ENCODE measurements around the gene SLC29A4.
"Not testable (repeated sequence)": the region's sequence is repeated elsewhere in the genome, so short reads cannot be mapped to it uniquely, and the experiment has no call there.

The SLC29A4 gene

GRCh38 chr7:5296611-5297226 lies 14.0 kb downstream of the SLC29A4 start:
- DNase-seq: peak; percentile 66

- no peak for DNase-seq
Observed at GRCh38 chr7:5300366-5300765, 17.6 kb downstream of the SLC29A4 start.

- no peak for DNase-seq
Observed at GRCh38 chr7:5302577-5302976, 19.8 kb downstream of the SLC29A4 start.

DNA sequence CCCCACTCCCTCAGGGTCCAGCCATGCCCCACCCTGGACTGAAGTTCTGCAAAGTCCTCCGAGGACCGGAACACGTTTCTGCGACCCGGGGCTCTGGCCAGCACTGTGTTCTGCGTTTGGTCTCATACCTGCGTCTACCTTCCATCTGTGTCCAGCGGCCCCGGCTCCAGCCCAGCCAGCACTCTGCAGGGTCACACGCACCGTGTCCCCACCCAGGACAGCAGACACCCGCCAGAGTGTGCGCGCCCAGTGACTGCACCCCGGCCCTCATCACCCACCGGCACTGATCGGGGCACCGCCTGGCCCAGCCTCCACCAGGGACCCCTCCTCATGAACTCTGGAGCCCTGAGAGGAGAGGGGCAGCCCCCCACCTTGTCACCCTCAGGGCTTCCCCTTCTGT lies 20.3 kb downstream of the SLC29A4 start:
- no peak for DNase-seq

- DNase-seq: no peak
Observed at GRCh38 chr7:5303591-5304505, 21.1 kb downstream of the SLC29A4 start.

DNA sequence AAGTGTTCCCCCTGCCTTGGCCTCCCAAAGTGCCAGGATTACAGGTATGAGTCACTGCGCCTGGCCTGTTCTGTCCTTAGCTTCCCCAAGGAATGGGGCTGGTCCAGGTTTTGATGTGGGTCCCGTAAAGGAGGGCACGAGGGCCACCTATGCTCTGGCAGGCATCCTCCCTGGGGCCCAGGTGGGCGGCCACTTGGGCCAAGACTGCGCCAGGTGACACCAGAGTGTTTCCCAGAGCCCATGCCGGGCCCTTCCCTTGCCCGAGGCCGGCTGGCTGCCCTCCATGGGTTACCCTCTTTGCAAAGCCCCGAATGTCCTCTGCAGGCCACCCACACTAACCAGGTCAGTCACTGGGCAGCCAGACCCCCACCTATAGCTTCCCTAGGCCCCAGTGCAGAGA lies 22.3 kb downstream of the SLC29A4 start:
- not testable (repeated sequence) for DNase-seq

GRCh38 chr7:5307221-5308142 lies 24.7 kb downstream of the SLC29A4 start:
- DNase-seq: not testable (repeated sequence)

DNA sequence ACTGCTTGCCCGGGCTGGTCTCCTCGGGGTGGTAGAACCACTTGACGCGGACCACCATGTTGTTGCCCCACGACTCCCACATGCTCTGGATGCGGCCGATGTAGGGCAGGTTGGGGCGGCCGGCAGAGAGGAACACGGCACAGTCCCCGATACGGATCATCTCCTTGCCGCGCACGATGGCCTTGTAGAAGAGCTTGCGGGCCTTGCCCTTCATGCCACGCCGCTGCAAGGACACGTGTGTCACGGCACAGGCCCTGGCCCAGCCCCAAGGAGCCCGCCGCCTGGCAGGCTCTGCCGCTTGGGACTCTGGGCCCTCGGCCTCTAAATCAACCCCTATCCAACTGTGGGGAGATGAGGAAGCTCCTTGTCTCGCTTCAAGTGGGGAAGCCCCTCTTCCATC lies 26.4 kb downstream of the SLC29A4 start:
- no peak for DNase-seq

GRCh38 chr7:5310822-5311405 lies 28.2 kb downstream of the SLC29A4 start:
- DNase-seq: no peak

DNA sequence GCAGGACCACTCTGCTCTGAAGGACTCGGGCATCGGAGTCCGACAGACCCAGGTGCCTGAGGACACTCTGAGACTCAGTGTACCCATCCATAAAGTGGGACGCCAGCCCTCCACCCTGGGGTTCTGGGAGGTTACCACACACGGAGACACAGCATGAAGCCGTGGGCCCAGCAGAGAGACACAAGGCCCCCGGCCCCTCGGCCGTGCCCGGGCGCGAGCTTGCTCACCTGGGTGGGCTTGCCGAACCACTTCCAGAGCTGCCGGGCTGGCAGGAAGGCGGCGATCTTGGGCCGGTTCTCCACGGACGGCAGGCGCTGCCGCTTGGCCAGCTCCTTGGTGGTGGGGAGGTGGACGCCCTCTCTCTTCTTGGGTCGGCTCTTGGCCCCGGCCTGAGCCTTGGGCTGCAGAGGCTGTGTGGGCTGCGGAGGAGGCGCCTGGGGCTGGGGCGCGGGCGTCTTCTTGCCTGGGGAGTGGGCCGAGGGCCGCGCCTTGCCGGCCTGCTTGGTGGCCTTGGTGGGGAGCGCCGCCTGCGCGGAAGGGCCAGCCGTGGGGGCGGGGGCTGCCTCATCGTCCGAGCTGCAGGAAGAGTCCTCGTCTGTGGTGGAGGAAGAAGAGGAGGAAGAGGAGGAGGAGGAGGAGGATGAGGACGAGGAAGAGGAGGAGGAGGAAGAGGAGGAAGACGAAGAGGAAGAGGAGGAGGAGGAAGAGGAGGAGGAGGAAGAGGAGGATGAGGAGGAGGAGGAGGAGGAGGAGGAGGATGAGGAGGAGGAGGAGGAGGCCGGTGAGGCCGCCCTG lies 29.7 kb downstream of the SLC29A4 start:
- not testable (repeated sequence) for DNase-seq

DNA sequence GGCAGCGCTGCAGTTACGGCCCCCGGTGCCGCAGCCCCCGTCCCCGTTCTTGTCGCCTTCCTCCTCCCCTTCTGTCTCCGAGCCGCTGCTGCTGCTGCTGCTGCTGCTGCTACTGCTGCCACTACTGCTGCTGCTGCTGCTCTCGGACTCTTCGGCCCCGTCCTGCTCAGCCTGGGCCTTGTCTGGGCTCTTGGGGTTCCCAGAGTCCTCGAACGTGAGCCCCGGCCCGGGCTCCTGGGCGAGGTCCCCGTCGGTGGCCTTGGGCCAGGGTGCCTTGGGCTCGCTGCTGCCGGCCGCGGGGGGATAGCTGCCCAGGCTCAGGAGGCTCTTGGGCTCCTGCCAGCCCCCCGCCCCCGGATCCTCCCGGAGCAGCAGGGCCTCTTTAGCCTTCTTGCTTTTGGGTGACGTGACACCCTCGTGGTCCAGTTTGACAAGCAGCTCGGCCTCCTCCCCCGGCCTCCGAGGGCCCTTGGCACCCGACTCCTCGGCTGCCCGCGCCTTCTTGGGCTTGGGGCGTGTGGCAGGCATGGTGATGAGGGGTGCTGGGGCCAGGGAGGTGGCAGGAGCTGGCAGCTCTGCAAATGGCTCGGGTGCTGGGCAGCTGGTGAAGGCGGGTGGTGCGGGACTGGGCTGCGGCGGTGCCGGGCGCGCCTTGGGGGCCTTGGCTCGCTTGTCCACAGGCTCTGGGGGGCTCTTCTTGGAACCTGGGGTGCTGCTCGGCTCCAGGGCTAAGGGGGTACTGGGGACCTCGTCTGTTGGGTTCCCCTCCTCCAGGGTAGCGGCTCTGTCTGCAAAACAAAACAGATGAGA lies 30.5 kb downstream of the SLC29A4 start:
- not testable (repeated sequence) for DNase-seq

DNA sequence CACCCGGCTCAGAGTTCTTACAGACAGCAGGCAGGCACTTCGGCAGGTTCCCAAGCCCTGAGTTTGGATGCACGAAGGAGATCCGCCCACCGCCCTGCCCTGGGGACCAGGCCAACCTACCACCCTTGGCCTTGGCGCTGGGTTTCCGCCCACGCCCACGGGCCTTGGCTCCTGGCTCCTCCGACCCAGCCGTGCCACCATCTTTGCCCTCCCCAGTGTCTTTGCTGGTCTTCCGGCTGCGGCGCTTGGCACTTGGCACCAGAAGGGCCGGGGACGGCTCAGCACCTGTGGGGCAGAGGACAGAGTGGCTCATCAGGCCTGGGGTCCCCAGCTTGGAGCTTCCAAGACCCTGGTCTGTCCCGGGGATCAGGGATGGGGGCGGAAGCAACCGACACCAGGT lies 32.1 kb downstream of the SLC29A4 start:
- DNase-seq: no peak

DNA sequence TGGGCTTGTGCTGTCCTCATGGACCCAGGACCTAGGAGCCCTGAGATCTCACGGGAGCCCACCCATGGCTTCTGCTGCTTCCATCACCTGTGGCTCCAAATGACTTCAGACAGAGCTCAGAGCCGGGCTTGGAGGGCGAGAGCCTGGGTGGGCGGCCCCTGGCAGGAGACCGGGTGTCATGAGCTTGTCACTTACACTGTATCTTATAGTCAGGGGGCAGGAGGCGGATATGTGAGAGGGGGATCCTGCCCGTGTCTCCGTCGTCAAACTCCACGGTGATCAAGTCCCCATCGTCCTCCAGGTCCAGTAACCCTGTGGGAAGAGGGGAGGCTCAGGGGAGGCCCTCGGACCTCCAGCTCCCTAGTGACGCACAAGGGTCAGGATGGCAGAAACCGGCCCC lies 33.0 kb downstream of the SLC29A4 start:
- no peak for DNase-seq

GRCh38 chr7:5318613-5319012 lies 35.9 kb downstream of the SLC29A4 start:
- DNase-seq: not testable (repeated sequence)

DNA sequence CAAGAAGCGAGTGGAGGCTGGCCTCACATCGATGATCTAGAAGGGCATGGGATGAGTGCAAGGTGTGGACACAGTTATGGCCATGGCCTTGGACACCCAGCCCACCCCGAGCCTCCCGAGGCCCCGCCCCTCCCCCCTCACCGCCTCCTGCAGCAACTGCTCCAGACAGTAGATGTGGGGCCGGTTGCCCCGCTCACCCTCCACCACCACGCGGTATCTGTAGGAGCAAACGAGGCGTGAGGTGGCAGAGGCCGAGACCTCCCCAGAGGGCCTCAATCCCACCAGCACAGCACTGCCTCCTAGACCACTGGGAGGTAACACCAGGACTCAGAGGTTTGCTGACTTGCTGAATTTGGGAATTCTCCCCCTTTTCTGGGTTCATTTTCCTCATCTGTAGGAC lies 37.6 kb downstream of the SLC29A4 start:
- no peak for DNase-seq

GRCh38 chr7:5320802-5321396 lies 38.2 kb downstream of the SLC29A4 start:
- no peak for DNase-seq

- DNase-seq: no peak
Observed at GRCh38 chr7:5322621-5323410, 40.1 kb downstream of the SLC29A4 start.

DNA sequence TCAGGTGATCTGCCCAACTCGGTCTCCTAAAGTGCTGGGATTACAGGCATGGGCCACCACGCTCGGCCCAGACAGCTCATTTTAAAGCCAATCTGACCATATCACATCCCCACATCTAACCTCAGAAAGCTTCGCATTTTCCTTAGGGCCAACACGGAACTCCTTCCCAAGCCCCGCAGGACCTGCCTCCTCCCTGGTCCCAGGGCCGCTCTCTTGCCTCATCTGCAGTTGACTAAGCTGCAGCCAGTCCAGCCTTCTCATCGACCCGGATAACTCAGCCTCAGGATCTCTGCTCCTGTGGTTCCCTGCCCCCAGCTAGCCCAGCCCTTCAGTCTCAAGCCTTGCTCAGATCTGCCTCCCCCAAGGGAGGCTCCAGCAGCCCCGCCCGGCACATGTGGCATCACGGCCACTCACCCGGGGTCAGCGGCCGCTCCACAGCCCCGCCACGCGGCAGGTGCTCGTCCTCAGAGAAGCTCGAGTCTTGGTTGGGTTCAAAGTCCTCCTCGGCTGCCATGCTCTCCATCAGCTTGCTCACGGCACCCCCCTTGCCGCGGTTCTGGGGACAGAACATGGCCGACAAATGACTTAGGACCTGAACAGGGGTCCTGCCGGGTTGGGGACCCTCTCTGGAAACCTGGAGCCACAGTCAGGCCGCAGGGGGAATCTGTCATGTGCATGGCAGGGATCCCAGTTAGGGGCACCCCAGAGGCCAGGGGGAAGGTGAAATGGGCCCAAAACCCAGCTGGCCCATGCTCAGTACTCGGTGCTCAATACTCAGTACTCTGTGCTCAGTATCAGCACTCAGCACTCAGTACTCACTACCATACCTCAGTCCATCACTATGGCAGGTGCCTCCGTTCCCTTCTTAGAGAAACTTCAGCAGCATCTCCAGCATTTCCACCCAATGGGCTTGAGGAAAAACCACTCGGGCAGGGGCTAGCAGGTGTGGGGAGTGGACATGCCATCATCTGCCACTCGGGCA lies 41.3 kb downstream of the SLC29A4 start:
- DNase-seq: not testable (repeated sequence)
